Colonic mucosa (tissue), 4 donors: ENCODE results near the gene TRIM17. TPM values are rescaled to one million over a fixed set of nuclear protein-coding genes. Genes with fewer than 3 reads are reported as not detected.

Source experiments
- DNase-seq: peaks from one replicate; pipeline ENCODE4 v3.0.0-alpha.2; 2020
- H3K27ac ChIP-seq: fragments of 200-600 bp; one replicate; pipeline ENCODE4 v1.8.0; 2021
- H3K27me3 ChIP-seq: fragments of 200-600 bp; one replicate; pipeline ENCODE4 v1.8.0; 2021
- H3K36me3 ChIP-seq: fragments of 200-600 bp; one replicate; pipeline ENCODE4 v1.8.0; 2021
- H3K4me1 ChIP-seq: fragments of 200-600 bp; one replicate; pipeline ENCODE4 v1.8.0; 2021; ENCODE audit warnings: mild to moderate bottlenecking
- H3K4me3 ChIP-seq: fragments of 200-600 bp; one replicate; pipeline ENCODE4 v1.8.0; 2021
- H3K9ac ChIP-seq, 2 donors: one replicate each; pipeline ENCODE4 v1.7.0; 2013; ENCODE audit warnings: control low read depth in 2 of 2, low read depth in 2 of 2, low read length in 2 of 2
- H3K9me3 ChIP-seq: fragments of 200-600 bp; one replicate; pipeline ENCODE4 v1.8.0; 2021
- intact Hi-C: fragments of 100-400 bp; cut with DNase I; formaldehyde crosslinking; loops from one replicate; pipeline ENCODE4 v1.14.1; 2022
- total RNA-seq, 2 donors: library from RNA; stranded (reverse); fragmentation: NEBNext Ultra II Directional in 1 of 2; extraction: Animal tissue kit (Norgen Biotek cat#: 25700) in 1 of 2; gene quantifications; one replicate each; pipeline ENCODE4 v1.2.1, GENCODE V29; 2021
- TF ChIP-seq, protein P1 (sequence below): fragments of 200-600 bp; IDR thresholded peaks from one replicate; pipeline ENCODE4 v1.8.0; 2022; ENCODE audit warnings: antibody characterized with exemption, mild to moderate bottlenecking
- donor health status: healthy.
- donor health status: DM: no; HTN: no; CAD: no.
- donor health status: DM: no; HTN: no; CAD: no.

Gene TRIM17
- total RNA-seq, 2 donors from 2014 or later = 0.21 TPM; not detected in 1

DNA sequence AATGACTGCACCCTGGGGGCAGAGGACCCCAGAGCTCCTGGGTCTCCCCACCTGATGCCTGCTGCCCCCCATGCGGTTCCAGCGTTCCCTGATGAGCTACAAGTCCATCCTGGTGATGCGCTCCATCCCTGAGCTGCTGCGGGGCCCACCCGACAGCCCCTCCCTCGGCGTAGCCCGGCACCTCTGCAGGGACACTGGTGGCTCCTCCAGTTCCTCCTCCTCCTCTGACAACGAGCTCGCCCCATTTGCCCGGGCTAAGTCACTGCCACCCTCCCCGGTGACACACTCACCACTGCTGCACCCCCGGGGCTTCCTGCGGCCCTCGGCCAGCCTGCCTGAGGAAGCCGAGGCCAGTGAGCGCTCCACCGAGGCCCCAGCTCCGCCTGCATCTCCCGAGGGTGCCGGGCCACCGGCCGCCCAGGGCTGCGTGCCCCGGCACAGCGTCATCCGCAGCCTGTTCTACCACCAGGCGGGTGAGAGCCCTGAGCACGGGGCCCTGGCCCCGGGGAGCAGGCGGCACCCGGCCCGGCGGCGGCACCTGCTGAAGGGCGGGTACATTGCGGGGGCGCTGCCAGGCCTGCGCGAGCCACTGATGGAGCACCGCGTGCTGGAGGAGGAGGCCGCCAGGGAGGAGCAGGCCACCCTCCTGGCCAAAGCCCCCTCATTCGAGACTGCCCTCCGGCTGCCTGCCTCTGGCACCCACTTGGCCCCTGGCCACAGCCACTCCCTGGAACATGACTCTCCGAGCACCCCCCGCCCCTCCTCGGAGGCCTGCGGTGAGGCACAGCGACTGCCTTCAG lies 45.5 kb downstream of the TRIM17 start:
- Histone ChIP-seq H3K4me1 (no peaks in the 10 kb centered on the region), H3K36me3 (no peaks in the 10 kb centered on the region), H3K27ac (no peak overlapping the region), H3K9ac (no peak overlapping the region), H3K27me3 (peaks cover 8% of the 10 kb centered on the region), H3K4me3 (no peak overlapping the region), H3K9me3 (no peaks in the 10 kb centered on the region)
- intact Hi-C loops = no loop called here
- TF ChIP-seq, protein P1, sequence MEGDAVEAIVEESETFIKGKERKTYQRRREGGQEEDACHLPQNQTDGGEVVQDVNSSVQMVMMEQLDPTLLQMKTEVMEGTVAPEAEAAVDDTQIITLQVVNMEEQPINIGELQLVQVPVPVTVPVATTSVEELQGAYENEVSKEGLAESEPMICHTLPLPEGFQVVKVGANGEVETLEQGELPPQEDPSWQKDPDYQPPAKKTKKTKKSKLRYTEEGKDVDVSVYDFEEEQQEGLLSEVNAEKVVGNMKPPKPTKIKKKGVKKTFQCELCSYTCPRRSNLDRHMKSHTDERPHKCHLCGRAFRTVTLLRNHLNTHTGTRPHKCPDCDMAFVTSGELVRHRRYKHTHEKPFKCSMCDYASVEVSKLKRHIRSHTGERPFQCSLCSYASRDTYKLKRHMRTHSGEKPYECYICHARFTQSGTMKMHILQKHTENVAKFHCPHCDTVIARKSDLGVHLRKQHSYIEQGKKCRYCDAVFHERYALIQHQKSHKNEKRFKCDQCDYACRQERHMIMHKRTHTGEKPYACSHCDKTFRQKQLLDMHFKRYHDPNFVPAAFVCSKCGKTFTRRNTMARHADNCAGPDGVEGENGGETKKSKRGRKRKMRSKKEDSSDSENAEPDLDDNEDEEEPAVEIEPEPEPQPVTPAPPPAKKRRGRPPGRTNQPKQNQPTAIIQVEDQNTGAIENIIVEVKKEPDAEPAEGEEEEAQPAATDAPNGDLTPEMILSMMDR = no peak
- no peak for DNase-seq

DNA sequence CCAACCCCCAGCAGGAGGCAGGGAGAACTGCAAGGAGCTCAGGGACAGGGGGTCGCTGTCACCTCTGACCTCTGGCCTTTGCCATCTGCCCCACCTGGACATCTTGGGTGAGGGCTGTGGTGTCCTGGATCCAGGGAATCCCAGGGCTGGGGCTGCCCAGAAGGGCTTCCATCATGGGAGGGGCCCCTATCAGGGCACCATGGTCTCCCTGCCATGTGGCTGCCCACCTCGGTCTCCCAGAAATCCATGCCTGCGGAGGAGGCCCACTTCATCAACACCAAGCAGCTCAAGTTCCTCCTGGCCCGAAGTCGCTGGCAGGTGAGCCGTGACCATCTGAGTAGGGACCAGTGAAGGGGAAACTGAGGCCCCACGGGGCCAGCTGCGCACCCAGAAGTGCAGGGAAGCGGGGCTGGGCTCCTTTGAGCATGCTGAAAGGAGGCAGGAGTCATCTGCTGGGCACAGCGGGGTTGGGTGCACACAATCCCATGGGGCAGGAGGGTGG lies 46.2 kb downstream of the TRIM17 start:
- H3K9ac ChIP-seq = no peak overlapping the region
- H3K36me3 ChIP-seq = no peaks in the 10 kb centered on the region
- no peak overlapping the region for H3K4me3 ChIP-seq
- no peak for DNase-seq
- no peaks in the 10 kb centered on the region for H3K4me1 ChIP-seq
- intact Hi-C loops = no loop called here
- H3K27me3 ChIP-seq = peaks cover 8% of the 10 kb centered on the region
- TF ChIP-seq, protein P1 = no peak
- H3K9me3 ChIP-seq = no peaks in the 10 kb centered on the region
- H3K27ac ChIP-seq = no peak overlapping the region

DNA sequence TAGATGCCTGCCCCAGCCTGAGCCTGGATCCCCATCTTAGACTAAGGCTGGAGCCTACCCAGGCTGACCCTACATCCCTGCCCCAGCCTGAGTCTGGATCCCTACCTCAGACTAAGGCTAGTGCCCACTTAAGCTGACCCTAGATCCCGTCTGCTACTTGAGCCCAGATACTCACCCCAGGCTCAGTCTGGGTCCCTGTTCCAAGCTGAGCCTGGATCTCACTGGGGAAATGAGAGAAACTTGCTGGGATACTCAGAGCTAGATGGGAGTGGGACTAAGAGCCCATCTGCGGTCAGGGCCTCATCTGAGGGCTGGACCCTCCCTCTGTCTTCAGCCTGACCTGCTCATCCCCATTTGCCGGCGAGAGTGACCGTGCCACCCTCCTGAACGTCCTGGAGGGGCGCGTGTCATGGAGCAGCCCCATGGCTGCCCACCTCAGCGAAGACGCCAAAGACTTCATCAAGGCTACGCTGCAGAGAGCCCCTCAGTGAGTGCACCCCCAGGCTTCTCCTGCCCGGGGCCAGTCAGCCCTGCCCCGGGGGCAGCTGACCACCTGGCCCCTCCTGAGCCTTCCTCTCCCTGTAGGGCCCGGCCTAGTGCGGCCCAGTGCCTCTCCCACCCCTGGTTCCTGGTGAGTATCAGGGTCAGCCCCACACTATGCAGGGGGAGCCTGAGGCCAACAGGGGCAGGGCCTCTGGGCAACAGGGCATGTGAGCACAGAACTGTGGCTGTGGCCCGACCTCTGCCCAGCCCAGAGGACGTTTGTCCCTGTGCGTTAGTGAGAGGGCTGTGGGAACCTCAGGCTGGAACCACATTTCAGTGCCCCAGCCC lies 46.8 kb downstream of the TRIM17 start:
- Histone ChIP-seq H3K9ac (no peak overlapping the region), H3K9me3 (no peaks in the 10 kb centered on the region), H3K27me3 (peaks cover 8% of the 10 kb centered on the region), H3K4me1 (no peaks in the 10 kb centered on the region), H3K4me3 (no peak overlapping the region), H3K27ac (no peak overlapping the region), H3K36me3 (no peaks in the 10 kb centered on the region)
- intact Hi-C loops = no loop called here
- TF ChIP-seq, protein P1 = no peak
- no peak for DNase-seq

DNA sequence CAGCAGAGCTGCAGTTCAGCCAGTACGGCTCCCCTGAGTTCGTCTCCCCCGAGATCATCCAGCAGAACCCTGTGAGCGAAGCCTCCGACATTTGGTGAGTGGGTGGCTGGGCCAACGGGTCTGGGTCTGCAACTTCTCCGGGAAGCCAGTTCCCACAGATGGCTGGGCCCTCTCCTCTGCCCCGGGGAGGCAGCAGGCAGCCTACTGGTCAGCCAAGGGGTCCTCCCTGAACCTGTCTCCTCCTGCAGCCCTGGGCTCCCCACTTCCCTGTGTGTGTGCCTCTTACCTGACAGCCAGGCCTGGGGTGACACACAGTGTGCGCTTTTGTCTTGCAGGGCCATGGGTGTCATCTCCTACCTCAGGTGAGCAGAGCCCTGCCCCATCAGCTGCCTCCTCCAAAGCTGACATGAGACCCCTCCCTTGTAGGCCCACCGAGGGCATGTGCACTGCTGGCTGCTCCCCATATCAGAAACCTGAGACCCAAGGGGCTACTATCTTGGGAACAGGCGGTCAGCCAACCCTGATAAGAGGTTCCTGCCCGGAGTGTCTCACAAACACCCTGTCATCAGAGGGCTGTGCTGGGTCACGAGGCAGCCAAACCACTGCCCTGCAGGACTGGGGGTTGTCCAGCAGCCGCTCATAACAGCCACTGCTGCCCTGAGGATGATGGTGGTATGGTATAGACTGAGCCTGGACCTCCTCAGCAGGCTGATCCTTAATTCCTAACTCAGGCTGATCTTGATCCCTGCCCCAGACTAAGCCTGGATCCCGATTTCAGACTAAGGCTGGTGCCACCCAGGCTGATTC lies 47.7 kb downstream of the TRIM17 start:
- no peak for DNase-seq
- H3K9ac ChIP-seq = no peak overlapping the region
- H3K4me3 ChIP-seq = no peak overlapping the region
- peaks cover 8% of the 10 kb centered on the region for H3K27me3 ChIP-seq
- no peaks in the 10 kb centered on the region for H3K4me1 ChIP-seq
- TF ChIP-seq, protein P1 = no peak
- no peaks in the 10 kb centered on the region for H3K9me3 ChIP-seq
- no peaks in the 10 kb centered on the region for H3K36me3 ChIP-seq
- no peak overlapping the region for H3K27ac ChIP-seq
- intact Hi-C loops = no loop called here
